ENCODE results near the gene MARK2.

MARK2 gene

DNA sequence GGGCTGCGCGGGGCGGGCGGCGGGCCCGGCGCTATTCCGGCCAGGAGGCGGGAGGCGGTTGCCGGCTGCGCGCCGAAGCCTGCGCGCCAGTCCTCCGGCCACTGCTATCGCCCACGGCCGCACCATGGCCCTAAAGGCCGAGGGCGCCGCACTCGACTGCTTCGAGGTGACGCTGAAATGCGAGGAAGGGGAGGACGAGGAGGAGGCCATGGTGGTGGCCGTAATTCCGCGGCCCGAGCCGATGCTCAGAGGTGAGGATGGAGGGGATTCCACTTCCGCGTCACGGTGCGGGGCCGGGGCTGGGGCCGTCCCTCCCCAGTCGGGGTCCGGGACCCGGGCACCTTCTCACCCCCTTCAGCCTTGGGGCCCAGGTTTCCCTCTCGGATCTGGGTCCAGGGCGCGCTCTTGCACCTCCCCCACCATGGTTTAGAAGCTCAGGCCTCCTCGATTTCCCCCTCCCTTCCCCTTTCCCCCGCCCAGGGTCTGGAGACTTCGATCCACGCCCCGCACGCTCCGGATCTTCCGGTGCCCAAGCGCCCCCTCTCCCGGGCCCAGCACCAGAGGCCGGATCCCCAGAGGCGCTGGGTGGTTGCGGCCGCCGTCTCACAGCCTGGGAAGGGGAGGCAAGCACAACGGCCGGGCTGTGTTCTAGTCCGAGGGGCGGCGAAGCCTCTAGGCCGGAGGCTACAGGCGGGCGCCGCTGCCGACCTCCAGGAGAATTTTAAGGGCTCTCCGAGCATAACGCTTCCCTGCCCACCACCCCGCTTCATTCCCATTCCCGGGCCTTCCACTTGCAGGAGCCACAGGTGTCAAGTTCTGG, 25.1 kb upstream of the MARK2 start:
- Histone ChIP-seq H3K27ac (ENCODE audit: low read depth, low read length) (peak overlapping the region; percentile 60), H3K4me3 (ENCODE audit: low read length) (peak overlapping the region; percentile 92), H3K9me2 (replicated peaks; ENCODE audit: control insufficient read depth, low read length) (no peaks in the 10 kb centered on the region), H3K27me3 (ENCODE audit: control insufficient read depth, low read length) (no peaks in the 10 kb centered on the region), H3K36me3 (ENCODE audit: control insufficient read depth, low read length) (peaks cover 51% of the 10 kb centered on the region), H3K9me3 (ENCODE audit: control insufficient read depth, insufficient read depth, low read length) (no peaks in the 10 kb centered on the region), H3K79me2 (ENCODE audit: control insufficient read depth, low read length) (peaks cover 48% of the 10 kb centered on the region), H3K4me2 (ENCODE audit: low read length) (peak overlapping the region; percentile 86), H3F3A (ENCODE audit: control insufficient read depth, insufficient read depth) (peaks cover 4% of the 10 kb centered on the region), H3K4me1 (ENCODE audit: control insufficient read depth, low read length) (peaks cover 22% of the 10 kb centered on the region), H4K20me1 (ENCODE audit: control insufficient read depth, insufficient read depth, low read depth, low read length) (peaks cover 26% of the 10 kb centered on the region)
- TF ChIP-seq, protein P1, sequence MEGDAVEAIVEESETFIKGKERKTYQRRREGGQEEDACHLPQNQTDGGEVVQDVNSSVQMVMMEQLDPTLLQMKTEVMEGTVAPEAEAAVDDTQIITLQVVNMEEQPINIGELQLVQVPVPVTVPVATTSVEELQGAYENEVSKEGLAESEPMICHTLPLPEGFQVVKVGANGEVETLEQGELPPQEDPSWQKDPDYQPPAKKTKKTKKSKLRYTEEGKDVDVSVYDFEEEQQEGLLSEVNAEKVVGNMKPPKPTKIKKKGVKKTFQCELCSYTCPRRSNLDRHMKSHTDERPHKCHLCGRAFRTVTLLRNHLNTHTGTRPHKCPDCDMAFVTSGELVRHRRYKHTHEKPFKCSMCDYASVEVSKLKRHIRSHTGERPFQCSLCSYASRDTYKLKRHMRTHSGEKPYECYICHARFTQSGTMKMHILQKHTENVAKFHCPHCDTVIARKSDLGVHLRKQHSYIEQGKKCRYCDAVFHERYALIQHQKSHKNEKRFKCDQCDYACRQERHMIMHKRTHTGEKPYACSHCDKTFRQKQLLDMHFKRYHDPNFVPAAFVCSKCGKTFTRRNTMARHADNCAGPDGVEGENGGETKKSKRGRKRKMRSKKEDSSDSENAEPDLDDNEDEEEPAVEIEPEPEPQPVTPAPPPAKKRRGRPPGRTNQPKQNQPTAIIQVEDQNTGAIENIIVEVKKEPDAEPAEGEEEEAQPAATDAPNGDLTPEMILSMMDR (IDR thresholded peaks at IDR 0.05; ENCODE audit: low read depth, low read length, poor library complexity, severe bottlenecking), result no peak
- TF ChIP-seq EZH2phosphoT487 (IDR thresholded peaks at IDR 0.05; ENCODE audit: borderline replicate concordance, low read length), result no peak

DNA sequence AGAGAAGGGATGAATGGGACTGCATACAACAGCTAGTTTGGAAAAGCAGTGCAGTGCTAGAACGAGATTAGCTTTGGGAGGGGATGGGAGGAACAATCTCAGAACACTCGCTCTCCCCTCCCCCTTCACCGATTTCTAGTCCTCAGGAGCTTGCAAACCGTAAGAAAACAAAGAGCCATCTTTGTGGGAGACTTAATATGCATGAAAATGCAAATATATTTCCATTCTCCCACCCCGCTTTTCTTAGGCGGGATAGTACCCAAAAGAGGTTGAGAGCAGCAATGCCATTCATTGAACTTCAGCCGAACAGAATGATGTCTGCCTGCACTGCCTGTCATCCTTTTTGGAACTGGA, 24.6 kb upstream of the MARK2 start:
- H3K79me2 ChIP-seq (ENCODE audit: control insufficient read depth, low read length), result peaks cover 48% of the 10 kb centered on the region
- peak overlapping the region; percentile 86 for H3K4me2 ChIP-seq (ENCODE audit: low read length)
- H3K36me3 ChIP-seq (ENCODE audit: control insufficient read depth, low read length), result peaks cover 52% of the 10 kb centered on the region
- no peaks in the 10 kb centered on the region for H3K9me3 ChIP-seq (ENCODE audit: control insufficient read depth, insufficient read depth, low read length)
- peaks cover 26% of the 10 kb centered on the region for H4K20me1 ChIP-seq (ENCODE audit: control insufficient read depth, insufficient read depth, low read depth, low read length)
- no peaks in the 10 kb centered on the region for H3K9me2 ChIP-seq (replicated peaks; ENCODE audit: control insufficient read depth, low read length)
- H3K4me3 ChIP-seq (ENCODE audit: low read length), result peak overlapping the region; percentile 92
- peaks cover 22% of the 10 kb centered on the region for H3K4me1 ChIP-seq (ENCODE audit: control insufficient read depth, low read length)
- no peaks in the 10 kb centered on the region for H3K27me3 ChIP-seq (ENCODE audit: control insufficient read depth, low read length)
- TF ChIP-seq, protein P1 (IDR thresholded peaks at IDR 0.05; ENCODE audit: low read depth, low read length, poor library complexity, severe bottlenecking), result no peak
- TF ChIP-seq EZH2phosphoT487 (IDR thresholded peaks at IDR 0.05; ENCODE audit: borderline replicate concordance, low read length), result no peak
- H3K27ac ChIP-seq (ENCODE audit: low read depth, low read length), result peak overlapping the region; percentile 60
- peaks cover 4% of the 10 kb centered on the region for H3F3A ChIP-seq (ENCODE audit: control insufficient read depth, insufficient read depth)

DNA sequence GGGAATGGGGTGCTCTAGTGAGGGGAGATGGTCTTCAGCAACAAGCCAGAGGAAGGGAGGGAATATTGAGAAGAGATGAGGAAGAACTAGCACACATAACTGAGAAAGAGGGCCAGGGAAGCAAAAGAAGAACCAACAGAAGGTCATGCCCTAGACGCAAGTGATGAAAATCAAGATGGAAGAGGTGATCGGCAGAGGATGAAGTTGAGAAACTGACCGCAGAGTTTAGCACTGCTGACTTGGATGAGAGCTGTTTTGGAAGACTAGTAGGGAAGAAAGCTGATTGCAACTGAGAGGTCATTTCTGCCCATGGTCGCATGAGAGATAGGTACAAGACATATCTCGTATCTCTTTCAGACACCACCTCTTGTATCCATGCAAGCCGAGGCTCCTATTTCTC, 22.7 kb upstream of the MARK2 start:
- Histone ChIP-seq H3K9me2 (replicated peaks; ENCODE audit: control insufficient read depth, low read length) (no peaks in the 10 kb centered on the region), H3K4me3 (ENCODE audit: low read length) (no peak overlapping the region), H3F3A (ENCODE audit: control insufficient read depth, insufficient read depth) (no peaks in the 10 kb centered on the region), H4K20me1 (ENCODE audit: control insufficient read depth, insufficient read depth, low read depth, low read length) (peaks cover 26% of the 10 kb centered on the region), H3K79me2 (ENCODE audit: control insufficient read depth, low read length) (peaks cover 48% of the 10 kb centered on the region), H3K4me1 (ENCODE audit: control insufficient read depth, low read length) (peaks cover 22% of the 10 kb centered on the region), H3K9me3 (ENCODE audit: control insufficient read depth, insufficient read depth, low read length) (no peaks in the 10 kb centered on the region), H3K27ac (ENCODE audit: low read depth, low read length) (no peak overlapping the region), H3K4me2 (ENCODE audit: low read length) (peak overlapping the region; percentile 17; the same call in 1 of the 2 replicates), H3K36me3 (ENCODE audit: control insufficient read depth, low read length) (peaks cover 66% of the 10 kb centered on the region), H3K27me3 (ENCODE audit: control insufficient read depth, low read length) (no peaks in the 10 kb centered on the region)
- TF ChIP-seq EZH2phosphoT487 (IDR thresholded peaks at IDR 0.05; ENCODE audit: borderline replicate concordance, low read length), result no peak
- TF ChIP-seq, protein P1 (IDR thresholded peaks at IDR 0.05; ENCODE audit: low read depth, low read length, poor library complexity, severe bottlenecking), result no peak

Data from DOHH2 (cell line).